Islet of Langerhans (tissue), 1 donor: Measurements from ENCODE around the gene KIAA0825.

Experiments used
- FAIRE-seq: peaks from one replicate; lab custom pipeline; 2011; peaks lifted over from hg19 to GRCh38; lab: Jason Lieb, UNC

The KIAA0825 gene

GRCh38 chr5:94440015-94440414, 178.4 kb downstream of the KIAA0825 start:
- FAIRE-seq = peak; percentile 64

- no peak for FAIRE-seq
Measured at GRCh38 chr5:94433397-94434163, 184.8 kb downstream of the KIAA0825 start.

GRCh38 chr5:94432499-94432898, 185.9 kb downstream of the KIAA0825 start:
- FAIRE-seq = no peak

- no peak for FAIRE-seq
Measured at GRCh38 chr5:94431696-94432095, 186.7 kb downstream of the KIAA0825 start.

- no peak for FAIRE-seq
Measured at GRCh38 chr5:94429566-94429965, 188.8 kb downstream of the KIAA0825 start.

- FAIRE-seq = no peak
Measured at GRCh38 chr5:94425396-94425795, 193.0 kb downstream of the KIAA0825 start.

GRCh38 chr5:94423411-94423810, 195.0 kb downstream of the KIAA0825 start:
- no peak for FAIRE-seq

- no peak for FAIRE-seq
Measured at GRCh38 chr5:94422812-94423211, 195.6 kb downstream of the KIAA0825 start.

GRCh38 chr5:94420885-94421284, 197.5 kb downstream of the KIAA0825 start:
- no peak for FAIRE-seq

- no peak for FAIRE-seq
Measured at GRCh38 chr5:94415798-94416197, 202.6 kb downstream of the KIAA0825 start.

- FAIRE-seq = no peak
Measured at GRCh38 chr5:94409440-94409839, 209.0 kb downstream of the KIAA0825 start.

GRCh38 chr5:94407023-94407422, 211.4 kb downstream of the KIAA0825 start:
- FAIRE-seq = no peak

- FAIRE-seq = no peak
Measured at GRCh38 chr5:94403483-94403882, 214.9 kb downstream of the KIAA0825 start.

GRCh38 chr5:94402096-94402495, 216.3 kb downstream of the KIAA0825 start:
- FAIRE-seq = no peak

GRCh38 chr5:94397508-94397907, 220.9 kb downstream of the KIAA0825 start:
- FAIRE-seq = no peak

- FAIRE-seq = no peak
Measured at GRCh38 chr5:94396687-94397086, 221.7 kb downstream of the KIAA0825 start.

- no peak for FAIRE-seq
Measured at GRCh38 chr5:94395468-94395867, 222.9 kb downstream of the KIAA0825 start.

GRCh38 chr5:94391996-94392395, 226.4 kb downstream of the KIAA0825 start:
- FAIRE-seq = no peak

GRCh38 chr5:94389515-94389899, 228.9 kb downstream of the KIAA0825 start:
- no peak for FAIRE-seq

- no peak for FAIRE-seq
Measured at GRCh38 chr5:94388773-94389514, 229.5 kb downstream of the KIAA0825 start.

- FAIRE-seq = no peak
Measured at GRCh38 chr5:94385767-94386166, 232.6 kb downstream of the KIAA0825 start.

- no peak for FAIRE-seq
Measured at GRCh38 chr5:94378062-94378461, 240.3 kb downstream of the KIAA0825 start.

GRCh38 chr5:94376672-94377345, 241.6 kb downstream of the KIAA0825 start:
- FAIRE-seq = no peak
